Neural cell (in vitro differentiated cells): ENCODE data around the gene LCE2A.

ENCODE experiments used
- EP300 ChIP-seq: fragments of 450-650 bp; conservative IDR thresholded peaks from 2 replicates; pipeline ENCODE4 v1.6.1; 2014; ENCODE audit warnings: antibody characterized with exemption, mild to moderate bottlenecking, moderate library complexity; ENCODE audit not compliant: poor library complexity, severe bottlenecking
- EZH2 ChIP-seq: fragments of 200-600, 300-800 bp; shearing (Covaris generic), sonication (generic); IDR thresholded peaks from 2 replicates; pipeline ENCODE4 v1.6.1; 2014; ENCODE audit warnings: antibody characterized with exemption, low read length, borderline replicate concordance, mild to moderate bottlenecking; ENCODE audit not compliant: insufficient read depth, poor library complexity, severe bottlenecking
- MXI1 ChIP-seq: fragments of 450-650 bp; conservative IDR thresholded peaks from 2 replicates; pipeline ENCODE4 v1.6.1; 2014; ENCODE audit warnings: antibody characterized with exemption, mild to moderate bottlenecking; ENCODE audit not compliant: poor library complexity, severe bottlenecking
- POLR2AphosphoS5 ChIP-seq: IDR thresholded peaks from 2 replicates; pipeline ENCODE4 v1.6.1; 2012
- RAD21 ChIP-seq: fragments of 450-650 bp; conservative IDR thresholded peaks from 2 replicates; pipeline ENCODE4 v1.6.1; 2014; ENCODE audit warnings: antibody characterized with exemption, mild to moderate bottlenecking, moderate library complexity
- SMC3 ChIP-seq: fragments of 450-650 bp; conservative IDR thresholded peaks from 2 replicates; pipeline ENCODE4 v1.6.1; 2014; ENCODE audit warnings: antibody characterized with exemption, mild to moderate bottlenecking, moderate library complexity; ENCODE audit not compliant: poor library complexity
- TF ChIP-seq, protein P1 (sequence below): fragments of 450-650 bp; IDR thresholded peaks from 2 replicates; pipeline ENCODE4 v1.5.1; 2014; ENCODE audit warnings: antibody characterized with exemption, mild to moderate bottlenecking, moderate library complexity; ENCODE audit not compliant: poor library complexity, severe bottlenecking
- TF ChIP-seq, protein P2 (sequence below): IDR thresholded peaks from 2 replicates; pipeline ENCODE4 v1.6.1; 2012; ENCODE audit warnings: borderline replicate concordance

- TF ChIP-seq, protein P1, sequence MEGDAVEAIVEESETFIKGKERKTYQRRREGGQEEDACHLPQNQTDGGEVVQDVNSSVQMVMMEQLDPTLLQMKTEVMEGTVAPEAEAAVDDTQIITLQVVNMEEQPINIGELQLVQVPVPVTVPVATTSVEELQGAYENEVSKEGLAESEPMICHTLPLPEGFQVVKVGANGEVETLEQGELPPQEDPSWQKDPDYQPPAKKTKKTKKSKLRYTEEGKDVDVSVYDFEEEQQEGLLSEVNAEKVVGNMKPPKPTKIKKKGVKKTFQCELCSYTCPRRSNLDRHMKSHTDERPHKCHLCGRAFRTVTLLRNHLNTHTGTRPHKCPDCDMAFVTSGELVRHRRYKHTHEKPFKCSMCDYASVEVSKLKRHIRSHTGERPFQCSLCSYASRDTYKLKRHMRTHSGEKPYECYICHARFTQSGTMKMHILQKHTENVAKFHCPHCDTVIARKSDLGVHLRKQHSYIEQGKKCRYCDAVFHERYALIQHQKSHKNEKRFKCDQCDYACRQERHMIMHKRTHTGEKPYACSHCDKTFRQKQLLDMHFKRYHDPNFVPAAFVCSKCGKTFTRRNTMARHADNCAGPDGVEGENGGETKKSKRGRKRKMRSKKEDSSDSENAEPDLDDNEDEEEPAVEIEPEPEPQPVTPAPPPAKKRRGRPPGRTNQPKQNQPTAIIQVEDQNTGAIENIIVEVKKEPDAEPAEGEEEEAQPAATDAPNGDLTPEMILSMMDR: peak; percentile 22
- no peak for TF ChIP-seq RAD21
- no peak for TF ChIP-seq POLR2AphosphoS5
- no peak for TF ChIP-seq MXI1
- TF ChIP-seq EP300: no peak
- TF ChIP-seq EZH2: no peak
- TF ChIP-seq, protein P2, sequence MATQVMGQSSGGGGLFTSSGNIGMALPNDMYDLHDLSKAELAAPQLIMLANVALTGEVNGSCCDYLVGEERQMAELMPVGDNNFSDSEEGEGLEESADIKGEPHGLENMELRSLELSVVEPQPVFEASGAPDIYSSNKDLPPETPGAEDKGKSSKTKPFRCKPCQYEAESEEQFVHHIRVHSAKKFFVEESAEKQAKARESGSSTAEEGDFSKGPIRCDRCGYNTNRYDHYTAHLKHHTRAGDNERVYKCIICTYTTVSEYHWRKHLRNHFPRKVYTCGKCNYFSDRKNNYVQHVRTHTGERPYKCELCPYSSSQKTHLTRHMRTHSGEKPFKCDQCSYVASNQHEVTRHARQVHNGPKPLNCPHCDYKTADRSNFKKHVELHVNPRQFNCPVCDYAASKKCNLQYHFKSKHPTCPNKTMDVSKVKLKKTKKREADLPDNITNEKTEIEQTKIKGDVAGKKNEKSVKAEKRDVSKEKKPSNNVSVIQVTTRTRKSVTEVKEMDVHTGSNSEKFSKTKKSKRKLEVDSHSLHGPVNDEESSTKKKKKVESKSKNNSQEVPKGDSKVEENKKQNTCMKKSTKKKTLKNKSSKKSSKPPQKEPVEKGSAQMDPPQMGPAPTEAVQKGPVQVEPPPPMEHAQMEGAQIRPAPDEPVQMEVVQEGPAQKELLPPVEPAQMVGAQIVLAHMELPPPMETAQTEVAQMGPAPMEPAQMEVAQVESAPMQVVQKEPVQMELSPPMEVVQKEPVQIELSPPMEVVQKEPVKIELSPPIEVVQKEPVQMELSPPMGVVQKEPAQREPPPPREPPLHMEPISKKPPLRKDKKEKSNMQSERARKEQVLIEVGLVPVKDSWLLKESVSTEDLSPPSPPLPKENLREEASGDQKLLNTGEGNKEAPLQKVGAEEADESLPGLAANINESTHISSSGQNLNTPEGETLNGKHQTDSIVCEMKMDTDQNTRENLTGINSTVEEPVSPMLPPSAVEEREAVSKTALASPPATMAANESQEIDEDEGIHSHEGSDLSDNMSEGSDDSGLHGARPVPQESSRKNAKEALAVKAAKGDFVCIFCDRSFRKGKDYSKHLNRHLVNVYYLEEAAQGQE: no peak
- no peak for TF ChIP-seq SMC3
These were observed 44.0 kb upstream of the LCE2A start for GRCh38 chr1:152654110-152654509.
